HG03558 (cell line): ENCODE data around the gene MDFI.

Experiments
- ATAC-seq: cut with Tn5 transposase; IDR thresholded peaks from one replicate; pipeline ENCODE4 v1.9.1; 2021; ENCODE audit warnings: moderate number of reproducible peaks; ENCODE audit not compliant: unreplicated experiment; ENCODE audit errors: extremely low read depth

Gene MDFI

GRCh38 chr6:41684311-41685180 is 46.3 kb downstream of the MDFI start:
- no peak for ATAC-seq

GRCh38 chr6:41685641-41686380 is 47.5 kb downstream of the MDFI start:
- no peak for ATAC-seq

DNA sequence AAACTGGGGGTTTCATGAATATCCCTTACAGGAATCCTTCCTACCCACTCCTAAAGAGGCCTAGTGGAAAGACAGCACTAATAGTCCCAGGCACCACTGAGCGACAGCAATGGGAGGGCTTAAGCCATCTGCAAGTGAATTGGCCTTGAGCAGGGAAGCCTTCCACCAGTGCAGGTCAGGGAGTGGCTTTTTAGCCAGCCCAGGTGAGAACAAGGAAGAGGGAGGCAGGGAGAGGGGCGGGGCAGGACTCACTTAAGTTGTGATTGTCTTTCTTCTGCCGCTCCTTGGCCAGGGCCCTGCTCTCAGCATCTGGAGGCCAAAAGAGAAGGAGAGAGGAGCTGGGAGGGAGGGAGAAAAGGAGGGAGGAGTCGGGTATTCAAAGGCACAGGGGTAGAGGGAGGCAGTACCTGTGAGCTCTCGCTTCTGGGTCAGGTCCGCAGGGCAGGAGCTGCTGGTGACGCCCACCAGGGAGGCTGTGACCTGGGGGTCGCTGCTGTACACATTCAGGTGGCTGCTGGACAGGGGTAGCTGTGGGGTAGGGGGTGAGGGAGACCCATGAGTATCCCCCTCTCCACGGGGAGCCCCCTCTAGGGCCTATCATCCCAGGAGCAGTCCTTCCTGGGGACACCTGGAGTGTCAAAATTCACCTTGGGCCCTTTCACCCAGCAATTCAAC is 49.4 kb downstream of the MDFI start:
- ATAC-seq: no peak

DNA sequence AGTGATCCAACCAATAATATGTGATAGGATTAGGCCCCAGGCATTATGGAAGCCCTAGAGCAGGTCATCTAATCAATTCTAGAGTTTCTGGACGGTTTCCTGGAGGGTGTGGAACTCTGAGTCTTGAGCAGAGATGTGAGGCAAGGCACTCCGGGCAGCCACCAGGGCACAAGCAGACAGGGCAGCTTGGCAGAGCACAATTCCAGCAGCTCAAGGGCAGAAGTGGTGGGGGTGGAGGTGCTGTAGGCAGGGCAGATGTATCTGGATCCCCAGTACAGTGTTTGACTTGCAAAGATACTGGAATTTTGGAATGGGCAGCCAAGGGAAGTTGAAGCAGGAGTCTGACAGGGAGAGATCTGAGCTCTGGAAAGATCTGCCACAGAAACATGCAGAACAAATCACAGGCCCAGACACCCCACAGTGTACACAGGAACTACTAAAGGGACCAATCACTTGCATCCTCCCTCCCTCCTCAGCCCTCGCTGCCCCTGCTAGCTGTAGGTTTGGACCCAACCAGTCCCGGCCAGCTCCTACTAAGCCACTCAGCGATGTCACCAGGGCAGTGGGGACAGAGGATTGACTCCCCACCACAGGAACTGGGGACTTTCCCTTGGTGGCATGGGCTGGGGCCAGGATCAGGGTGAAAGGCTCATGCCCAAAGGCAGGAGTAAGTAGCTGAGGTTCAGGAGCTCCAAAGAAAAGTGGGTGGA is 50.1 kb downstream of the MDFI start:
- ATAC-seq: no peak

DNA sequence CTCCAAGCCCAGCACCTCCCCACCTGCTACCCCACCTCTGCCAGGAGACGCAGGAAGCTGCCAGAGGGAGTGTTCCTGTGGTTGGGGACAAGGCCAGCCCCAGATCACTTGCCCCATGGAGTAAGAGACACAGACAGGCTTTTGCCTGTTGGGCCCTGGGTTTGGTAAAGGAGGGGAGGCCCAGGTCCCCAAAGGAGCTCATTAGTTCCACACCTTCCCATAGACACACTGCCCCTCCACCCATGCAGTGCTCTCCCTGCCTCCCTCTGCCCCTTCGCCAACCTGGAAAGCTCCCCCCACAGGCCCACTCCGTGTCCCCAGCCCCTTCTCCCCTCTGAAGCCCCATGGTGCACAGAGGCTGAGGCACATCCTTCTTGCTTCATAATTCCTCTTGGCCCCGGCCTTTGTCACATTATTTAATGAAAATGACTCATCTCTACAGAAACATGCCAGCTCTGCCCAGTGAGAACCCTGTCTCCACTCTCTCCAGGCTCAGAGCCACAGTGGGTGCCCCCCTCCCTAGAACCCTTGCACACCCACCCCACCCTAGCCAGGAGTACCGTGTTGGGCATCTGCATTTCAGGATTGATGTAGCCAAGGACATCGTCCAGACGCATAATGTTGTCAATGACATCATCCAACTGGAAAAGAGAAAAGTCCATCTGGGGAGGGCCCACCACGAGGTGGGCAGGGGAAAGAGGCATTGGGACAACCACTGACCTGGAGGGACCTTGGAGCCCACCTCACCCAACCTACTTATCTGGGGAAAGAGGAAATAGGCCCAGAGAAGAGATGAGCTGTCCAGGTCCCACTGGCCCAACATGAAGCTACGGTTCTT is 51.1 kb downstream of the MDFI start:
- ATAC-seq: no peak

- ATAC-seq: no peak
These were observed 52.5 kb downstream of the MDFI start for GRCh38 chr6:41690541-41691330.

- no peak for ATAC-seq
These were observed 53.3 kb downstream of the MDFI start for GRCh38 chr6:41691426-41692079.

GRCh38 chr6:41692080-41692675 is 53.9 kb downstream of the MDFI start:
- no peak for ATAC-seq

GRCh38 chr6:41692730-41693129 is 54.5 kb downstream of the MDFI start:
- no peak for ATAC-seq

DNA sequence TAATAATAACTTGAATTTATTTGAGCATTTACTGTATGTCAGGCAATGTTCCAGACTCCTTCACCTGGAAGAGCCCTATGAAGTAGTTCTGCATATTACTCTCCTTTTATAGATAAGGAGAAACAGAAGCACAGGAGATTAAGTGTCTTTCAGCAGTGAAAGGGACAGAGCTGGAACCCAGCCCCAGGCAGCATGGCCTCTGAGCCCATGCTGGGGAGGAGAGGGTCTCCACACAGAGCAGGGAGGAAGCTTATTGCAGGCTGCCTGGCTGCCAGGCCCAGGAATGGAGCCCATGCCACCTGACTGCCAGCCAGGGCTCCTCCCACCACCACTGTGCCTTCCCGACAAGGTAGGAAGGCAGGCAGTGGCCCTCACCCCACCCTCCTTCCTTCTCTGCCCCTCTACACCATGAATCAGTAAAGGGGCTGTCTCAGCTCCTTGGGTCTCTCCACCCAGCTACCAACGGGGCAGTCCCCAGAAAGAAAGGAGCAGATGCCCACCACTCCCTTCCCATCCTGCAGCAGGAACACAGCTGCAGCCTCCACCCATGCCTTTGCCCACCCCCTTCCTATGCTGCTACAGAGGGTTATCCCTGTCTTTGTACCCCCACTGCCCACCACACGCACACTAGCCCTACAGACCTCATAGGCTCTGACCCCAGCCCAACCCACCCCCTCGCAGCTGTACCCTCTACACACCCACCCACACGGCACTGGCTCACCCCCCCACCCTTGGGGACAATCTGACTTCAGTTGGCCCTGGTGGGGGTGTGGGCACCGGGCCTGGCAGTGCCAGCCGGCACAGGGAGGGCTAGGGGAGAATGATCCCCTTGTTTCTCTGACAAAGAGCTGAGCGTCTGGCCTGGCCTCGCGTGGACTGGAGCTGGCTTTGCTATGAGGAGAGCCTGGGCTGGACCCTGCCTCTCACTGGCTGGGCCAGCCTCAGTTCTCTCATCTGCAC is 55.3 kb downstream of the MDFI start:
- ATAC-seq: no peak

- ATAC-seq: no peak
These were observed 56.7 kb downstream of the MDFI start for GRCh38 chr6:41694815-41695526.

DNA sequence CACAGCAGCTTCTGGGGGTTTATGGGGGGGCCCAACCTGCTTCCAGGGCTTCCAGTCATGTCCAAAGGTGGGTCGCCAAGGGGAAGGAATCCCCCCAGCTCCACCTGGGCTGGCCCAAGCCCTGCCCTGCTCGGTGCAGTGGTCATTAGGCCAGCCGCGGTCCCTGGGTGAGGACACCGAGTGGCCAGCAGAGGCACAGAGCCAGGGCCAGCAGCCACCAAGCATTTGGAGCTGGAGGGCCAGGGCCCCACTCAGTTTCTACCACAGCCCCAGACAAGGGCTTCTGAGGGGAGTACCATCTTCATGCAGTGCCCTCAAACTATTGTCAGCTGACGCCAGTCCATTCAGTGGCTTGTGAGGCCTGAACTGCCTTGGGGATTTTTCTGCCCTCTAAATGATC is 57.6 kb downstream of the MDFI start:
- ATAC-seq: no peak

- ATAC-seq: no peak
These were observed 58.5 kb downstream of the MDFI start for GRCh38 chr6:41696788-41697187.

GRCh38 chr6:41697861-41698781 is 59.9 kb downstream of the MDFI start:
- no peak for ATAC-seq

DNA sequence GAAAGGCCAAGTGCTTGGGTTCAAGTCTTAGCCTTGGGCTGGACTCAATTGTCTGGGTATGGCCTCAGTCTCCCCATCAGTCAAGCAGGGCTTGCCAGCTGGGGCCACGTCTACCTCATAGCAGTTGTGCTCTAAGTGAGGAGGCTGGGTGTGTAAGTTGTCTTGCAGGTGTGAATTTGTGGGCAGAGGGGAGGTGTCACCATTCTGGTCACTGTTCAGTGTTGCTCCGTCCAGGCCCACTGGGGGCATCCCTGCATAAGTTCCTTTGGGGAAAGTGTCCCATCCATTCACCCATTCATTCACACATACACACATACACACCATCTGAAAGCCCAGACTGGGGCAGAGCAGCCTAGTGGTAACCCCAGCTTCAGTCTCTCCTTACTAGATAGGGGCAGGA is 60.8 kb downstream of the MDFI start:
- ATAC-seq: no peak
